ENCODE data around the gene PARP12. TPM values are rescaled to one million over a fixed set of nuclear protein-coding genes. Genes with fewer than 3 reads are reported as not detected.

Gene PARP12
- total and polyA plus RNA-seq, 10 of the 15 experiments (the other 5 are each of a cell fraction or from before 2014, with no cell fraction given): 0.98 to 51.8 (median 18.0) TPM

- TF ChIP-seq CUX1 (IDR thresholded peaks at IDR 0.05; ENCODE audit: insufficient replicate concordance, low read depth, low read length) (no peak), TCF7 (IDR thresholded peaks at IDR 0.05; ENCODE audit: borderline replicate concordance) (no peak), NKRF (conservative IDR thresholded peaks at IDR 0.05) (no peak), KAT2A (conservative IDR thresholded peaks at IDR 0.05; ENCODE audit: control insufficient read depth, low read depth, low read length) (no peak), SREBF2 (IDR thresholded peaks at IDR 0.05; ENCODE audit: low read length) (no peak), YY1 (IDR thresholded peaks at IDR 0.05; ENCODE audit: low read depth, low read length) (no peak), CEBPZ (IDR thresholded peaks at IDR 0.05; ENCODE audit: low read depth, low read length) (no peak)
Measured at GRCh38 chr7:139976838-139977656, 85.7 kb downstream of the PARP12 start (continued).
